ENCODE measurements around the gene BRPF3.

Gene BRPF3

GRCh38 chr6:36272234-36272633 is 75.7 kb downstream of the BRPF3 start:
- no peak for DNase-seq

- DNase-seq: no peak
Observed at GRCh38 chr6:36273067-36273466, 76.5 kb downstream of the BRPF3 start.

GRCh38 chr6:36273802-36274514 is 77.4 kb downstream of the BRPF3 start:
- DNase-seq: no peak

GRCh38 chr6:36276581-36277536 is 80.3 kb downstream of the BRPF3 start:
- no peak for DNase-seq

GRCh38 chr6:36277946-36278470 is 81.5 kb downstream of the BRPF3 start:
- DNase-seq: no peak

- no peak for DNase-seq
Observed at GRCh38 chr6:36280467-36280866, 83.9 kb downstream of the BRPF3 start.

- no peak for DNase-seq
Observed at GRCh38 chr6:36280983-36281382, 84.4 kb downstream of the BRPF3 start.
